HG03196 (cell line): Measurements from ENCODE around the gene RNU1-4.
"Not testable (repeated sequence)": the region's sequence is repeated elsewhere in the genome, so short reads cannot be mapped to it uniquely, and the experiment has no call there.

Source experiments
- ATAC-seq: cut with Tn5 transposase; IDR thresholded peaks from one replicate; pipeline ENCODE4 v1.9.1; 2021; ENCODE audit not compliant: unreplicated experiment

The RNU1-4 gene

DNA sequence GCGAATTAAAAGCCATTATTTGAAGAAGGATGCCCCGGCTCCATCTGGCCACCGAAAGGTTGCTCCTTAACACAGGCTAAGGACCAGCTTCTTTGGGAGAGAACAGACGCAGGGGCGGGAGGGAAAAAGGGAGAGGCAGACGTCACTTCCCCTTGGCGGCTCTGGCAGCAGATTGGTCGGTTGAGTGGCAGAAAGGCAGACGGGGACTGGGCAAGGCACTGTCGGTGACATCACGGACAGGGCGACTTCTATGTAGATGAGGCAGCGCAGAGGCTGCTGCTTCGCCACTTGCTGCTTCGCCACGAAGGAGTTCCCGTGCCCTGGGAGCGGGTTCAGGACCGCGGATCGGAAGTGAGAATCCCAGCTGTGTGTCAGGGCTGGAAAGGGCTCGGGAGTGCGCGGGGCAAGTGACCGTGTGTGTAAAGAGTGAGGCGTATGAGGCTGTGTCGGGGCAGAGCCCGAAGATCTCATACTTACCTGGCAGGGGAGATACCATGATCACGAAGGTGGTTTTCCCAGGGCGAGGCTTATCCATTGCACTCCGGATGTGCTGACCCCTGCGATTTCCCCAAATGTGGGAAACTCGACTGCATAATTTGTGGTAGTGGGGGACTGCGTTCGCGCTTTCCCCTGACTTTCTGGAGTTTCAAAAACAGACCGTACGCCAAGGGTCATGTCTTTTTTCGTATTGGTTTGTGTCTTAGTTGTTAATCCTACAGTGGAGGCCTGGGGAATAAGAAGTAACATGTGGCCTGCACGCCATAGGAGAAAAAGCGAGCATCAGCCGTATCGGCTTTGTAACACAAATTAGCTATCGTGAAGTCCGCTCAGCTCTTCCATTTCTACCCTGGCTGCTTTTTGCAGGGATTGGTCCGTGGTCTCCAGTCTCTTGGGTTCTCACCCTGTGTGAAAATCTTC lies at the start of gene RNU1-4:
Gene RNU1-4, plus strand, starts transcription at position 470 of the 918 bp plus-strand sequence.
- peak; percentile 100 for ATAC-seq

DNA sequence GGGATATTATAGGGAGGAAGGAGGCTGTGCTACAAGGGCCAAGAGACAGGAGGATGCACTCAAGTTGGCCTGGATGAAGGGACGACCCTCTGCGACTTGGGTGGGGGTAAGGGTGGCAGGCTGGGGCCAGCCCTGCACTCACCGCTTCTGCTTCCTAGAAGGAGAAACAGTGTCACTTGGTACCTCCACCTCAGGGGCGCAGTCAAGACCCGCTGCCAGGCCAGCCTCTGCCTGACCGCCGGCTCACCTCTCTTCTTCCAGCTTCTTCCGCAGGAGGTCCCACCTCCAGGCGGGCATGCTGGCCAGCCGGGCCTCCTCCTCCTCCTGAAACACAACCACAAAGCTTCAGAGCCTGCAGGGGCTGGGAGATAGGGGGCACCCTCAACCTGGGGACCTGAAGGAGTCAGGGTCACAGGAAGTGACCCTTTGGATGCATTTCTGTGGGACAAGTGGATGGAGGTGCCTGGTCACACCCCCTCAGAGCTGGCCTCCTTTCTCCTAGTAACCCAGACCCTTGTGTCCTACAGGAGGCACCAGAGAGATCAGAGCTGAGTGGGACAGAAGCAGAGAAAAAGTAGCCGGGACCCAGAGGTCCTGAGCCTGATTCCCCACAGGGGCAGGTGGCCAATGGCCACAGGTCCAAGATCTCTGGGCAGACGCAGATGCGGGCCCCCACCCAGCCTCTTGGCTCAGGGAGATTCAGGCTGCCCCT lies 49.2 kb upstream of the RNU1-4 start:
- ATAC-seq: not testable (repeated sequence)

DNA sequence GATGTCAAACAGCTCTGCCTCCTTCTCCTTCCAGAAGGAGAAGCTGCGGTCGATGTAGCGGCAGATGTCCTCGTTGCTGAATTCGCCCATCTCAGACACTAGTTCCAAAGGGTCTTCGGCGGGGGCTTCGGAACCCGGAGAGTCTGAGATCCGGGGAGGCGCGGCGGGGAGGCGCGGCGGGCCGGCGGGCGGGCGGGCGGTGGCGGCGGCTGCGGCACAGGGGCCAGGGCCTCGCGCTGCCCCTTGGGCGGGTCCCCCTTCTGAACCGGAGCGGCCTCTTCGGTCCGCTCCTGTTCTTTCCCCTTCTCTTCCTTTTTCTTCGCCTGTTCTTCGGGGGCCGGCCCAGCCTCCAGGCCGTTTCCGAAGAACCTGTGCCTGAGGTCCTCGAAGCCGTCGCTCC lies 48.0 kb upstream of the RNU1-4 start:
- ATAC-seq: not testable (repeated sequence)

DNA sequence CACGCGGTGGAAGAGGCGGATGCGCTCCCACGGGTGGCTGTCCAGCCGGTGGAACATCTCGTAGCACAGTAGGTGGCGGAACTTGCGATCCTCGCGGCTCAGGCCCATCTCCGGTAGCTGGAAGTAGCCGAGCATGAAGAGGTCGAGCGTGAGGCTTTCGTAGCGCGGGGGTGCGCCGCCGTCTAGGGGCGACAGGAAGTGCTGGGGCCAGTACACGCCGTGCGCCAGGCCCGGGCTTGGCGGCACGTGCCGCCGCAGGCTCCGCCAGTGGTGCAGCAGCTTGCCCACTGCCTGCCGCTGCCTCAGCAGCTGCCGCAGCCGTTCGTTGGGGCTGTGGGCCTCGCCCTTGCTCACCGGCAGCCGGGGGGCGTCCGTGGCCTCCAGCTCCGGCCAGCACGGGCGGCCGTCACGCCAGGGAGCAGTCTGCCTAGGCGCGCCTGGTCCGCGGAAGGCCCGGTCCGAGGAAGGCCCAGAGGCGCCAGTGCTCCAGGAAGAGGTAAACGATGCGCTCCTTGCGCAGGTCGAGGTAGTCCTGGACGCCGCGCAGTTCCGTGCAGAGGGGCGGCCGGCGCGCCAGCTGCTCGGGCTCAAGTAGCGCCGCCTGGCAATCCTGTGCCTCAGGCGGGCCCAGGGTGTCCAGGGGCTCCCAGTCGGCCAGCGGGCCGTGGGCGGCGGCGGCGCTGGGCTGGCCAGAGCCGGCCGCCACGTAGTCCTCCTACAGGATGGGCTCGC lies 47.4 kb upstream of the RNU1-4 start:
- ATAC-seq: not testable (repeated sequence)

DNA sequence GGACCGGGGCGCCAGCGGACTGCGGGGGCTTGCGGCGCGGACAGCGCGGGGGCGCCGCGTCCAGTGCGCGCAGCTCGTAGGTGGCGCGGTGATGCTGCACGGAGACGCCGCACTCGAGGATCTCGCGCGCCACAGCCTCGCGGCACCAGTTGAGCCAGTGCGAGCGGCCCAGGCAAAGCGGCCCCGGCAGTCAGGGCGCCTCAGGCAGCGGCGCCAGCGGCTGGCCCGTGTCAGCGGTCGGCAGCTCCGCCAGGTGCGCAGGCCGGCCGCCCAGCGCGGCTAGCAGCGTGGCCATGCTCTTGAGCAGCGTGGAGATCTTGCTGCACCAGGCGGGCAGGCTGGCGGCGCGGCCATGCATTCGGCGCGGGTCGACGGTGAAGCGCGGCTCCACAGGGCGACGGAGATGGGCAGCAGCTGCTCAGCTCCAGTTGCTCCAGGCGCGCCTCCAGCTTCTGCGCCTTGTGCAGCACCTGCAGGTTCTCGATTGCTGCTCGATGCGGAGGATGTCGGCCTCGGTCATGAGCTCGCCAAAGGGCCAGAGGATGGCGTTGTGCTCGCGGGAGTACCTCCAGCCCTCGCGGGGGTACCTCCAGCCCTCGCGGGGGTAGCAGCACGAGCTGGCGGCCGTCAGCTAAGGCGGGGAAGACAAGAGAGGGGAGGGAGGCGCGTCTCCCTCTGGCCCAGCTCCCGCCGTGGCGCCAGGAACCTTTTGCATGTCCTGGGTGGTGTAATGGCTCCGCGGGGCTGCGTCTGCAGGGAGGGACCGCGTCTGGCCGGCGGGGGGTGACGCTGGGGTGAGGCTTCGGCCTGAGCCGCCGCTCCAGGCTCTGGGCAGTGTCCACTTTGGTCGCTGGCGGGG lies 46.6 kb upstream of the RNU1-4 start:
- not testable (repeated sequence) for ATAC-seq

DNA sequence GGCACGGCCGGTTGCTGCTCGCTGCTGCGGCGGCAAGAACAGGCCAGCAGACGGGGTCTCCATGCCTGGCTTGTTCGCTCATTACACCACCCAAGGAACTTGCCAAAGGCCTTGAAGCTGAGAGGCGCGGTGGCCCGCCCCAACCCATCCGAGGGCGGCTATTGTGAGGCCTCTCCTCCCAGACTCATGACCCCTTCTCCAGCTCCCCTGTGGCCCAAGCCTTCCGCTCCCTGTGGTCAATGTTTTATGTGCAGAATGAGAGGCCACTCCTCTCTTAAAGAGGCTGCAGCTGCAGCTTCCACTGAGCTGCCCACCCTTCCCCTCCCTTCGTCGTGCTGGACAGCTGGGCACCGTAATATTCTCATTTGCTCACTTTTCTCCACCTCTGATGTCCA lies 46.0 kb upstream of the RNU1-4 start:
- ATAC-seq: not testable (repeated sequence)

DNA sequence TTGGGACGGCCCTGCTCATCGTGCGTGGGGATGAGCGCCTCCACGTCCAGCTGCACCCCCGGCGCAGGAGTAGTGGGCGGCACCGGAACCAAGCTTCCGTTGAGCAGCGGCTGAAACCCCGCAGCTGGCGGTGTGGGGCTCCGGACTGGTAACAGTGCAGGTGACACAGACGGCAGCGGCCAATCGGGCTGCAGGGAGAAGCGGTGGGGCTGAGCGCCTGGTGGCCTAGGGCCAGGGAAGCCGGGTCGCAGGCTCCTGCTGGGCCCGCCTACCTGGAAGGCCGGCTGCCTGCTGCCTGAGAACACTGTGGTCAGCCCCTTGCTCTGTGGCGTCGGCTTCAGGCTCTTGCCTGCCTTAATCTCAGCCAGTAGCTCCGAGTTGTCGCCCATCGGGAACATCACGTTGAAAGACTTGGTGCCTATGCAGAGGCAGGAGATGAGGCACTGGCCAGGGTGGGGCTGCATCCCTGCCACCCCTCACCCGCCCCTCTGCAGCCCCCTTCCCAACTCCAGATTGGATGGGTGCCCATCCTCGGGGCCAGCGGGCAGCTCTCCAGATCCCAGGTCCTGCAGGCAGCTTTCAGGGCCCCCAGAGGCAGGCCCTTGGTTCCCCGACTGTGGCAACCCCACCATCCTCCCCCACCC lies 43.7 kb upstream of the RNU1-4 start:
- ATAC-seq: not testable (repeated sequence)

DNA sequence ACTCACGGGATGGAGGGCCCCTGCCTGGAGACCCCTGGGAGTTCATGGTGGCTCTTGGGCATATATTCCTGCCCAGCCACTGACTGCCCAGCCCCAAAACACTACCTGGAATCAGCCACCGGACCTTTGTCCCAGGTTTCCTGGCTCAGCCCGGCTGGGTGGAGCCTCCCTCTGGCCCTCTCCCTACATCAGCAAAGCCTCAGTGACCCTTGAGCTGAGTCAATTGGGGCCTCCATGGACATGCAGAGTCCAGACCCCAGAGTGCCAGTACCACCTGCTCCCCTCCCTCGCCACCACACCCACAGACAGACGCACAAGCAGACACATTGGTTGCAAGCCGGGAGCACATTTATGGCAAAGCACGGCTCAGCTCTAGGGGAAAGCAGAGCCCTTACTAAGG lies 43.2 kb upstream of the RNU1-4 start:
- not testable (repeated sequence) for ATAC-seq

DNA sequence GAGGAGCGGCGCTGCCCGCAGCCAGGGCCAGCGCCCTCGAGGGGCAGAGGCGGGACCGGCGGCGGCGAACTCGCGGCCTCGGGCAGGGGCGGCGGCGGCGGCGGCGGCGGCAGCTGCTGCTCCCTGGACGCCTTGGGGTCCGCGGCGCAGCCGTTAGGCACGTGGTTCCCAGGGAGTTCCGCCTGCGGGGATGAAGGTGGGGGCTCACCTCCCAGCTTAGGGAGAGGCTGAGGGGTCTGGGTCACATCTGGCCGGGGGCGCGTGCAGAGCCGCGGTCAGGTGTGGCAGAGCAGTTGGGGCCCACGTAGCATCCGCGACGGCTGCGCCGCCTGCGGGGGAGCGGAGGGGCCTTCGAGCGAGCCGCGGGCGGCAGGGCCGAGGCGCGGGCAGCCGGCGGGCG lies 40.9 kb upstream of the RNU1-4 start:
- not testable (repeated sequence) for ATAC-seq

DNA sequence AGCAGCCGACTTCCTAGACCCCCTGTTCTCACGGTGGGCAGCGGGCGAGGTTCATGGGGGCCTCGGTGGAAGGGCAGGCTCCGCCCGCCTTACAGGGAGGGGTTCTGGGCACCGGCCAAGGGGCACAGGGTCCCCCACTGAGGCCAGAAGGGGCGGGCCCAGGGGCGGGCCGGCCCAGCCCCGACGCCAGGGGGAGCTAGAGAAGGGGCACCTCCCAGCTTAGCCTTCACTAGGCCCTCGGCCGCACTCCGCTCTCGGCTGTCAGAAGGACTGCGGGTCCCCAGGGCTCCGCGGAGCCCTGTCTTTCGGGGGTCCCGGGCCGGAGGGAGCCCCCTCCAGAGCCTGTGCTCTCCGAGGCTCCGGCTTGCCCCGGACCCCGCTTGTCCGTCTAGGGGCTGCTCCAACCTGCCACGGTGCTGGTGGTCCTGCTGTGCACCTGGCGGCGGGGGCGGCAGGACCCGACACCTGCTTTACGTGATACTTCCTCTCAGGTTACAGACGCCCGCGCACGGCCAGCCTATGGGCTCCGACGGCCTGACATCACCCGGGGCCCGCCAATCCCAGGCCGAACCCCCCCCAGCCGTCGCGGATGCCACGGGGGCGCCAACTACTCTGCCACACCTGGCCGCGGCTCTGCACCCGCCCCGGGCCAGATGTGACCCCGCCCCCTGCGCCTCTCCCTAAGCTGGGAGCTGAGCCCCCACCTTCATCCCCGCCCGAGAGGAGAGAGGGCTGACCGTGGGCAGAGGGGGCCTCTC lies 40.0 kb upstream of the RNU1-4 start:
- ATAC-seq: not testable (repeated sequence)

DNA sequence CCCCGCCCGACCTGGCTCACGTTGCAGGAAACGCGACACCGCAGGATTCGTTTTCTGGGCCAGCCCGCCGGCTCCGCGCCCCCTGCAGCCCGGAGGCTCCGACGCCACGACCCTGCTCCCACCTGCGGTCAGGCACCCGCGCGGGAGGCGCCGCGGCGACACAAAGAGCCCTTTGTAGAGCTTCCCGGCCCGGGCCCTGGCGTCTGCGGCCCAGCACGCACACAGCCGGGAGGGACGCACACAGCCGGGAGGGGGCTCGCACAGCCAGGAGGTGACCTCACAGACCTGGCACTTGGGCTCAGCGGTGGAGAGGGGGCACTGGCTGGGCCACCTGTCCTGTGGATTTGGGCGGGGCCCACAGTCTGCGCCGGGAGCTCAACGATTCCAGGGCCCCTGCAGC lies 39.1 kb upstream of the RNU1-4 start:
- ATAC-seq: not testable (repeated sequence)

DNA sequence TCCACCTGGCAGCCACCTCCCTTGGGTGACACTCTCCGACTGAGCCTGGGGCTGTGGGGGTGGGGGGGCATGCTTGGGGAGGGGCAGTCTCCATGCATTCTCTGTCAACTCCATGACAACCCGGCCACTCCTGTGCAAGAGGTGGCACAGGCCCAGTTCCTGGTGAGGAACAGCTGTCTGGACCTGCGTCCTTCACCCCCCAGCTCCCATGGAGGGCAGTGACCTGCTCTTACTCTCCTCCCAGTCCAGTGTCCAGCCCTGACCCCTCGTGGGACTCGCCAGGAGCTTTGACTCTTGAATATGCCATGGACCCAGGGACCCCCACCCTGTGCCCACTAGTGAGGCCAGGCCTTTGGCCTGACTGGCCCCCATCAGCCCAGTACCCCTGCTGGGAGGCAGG lies 38.0 kb upstream of the RNU1-4 start:
- ATAC-seq: not testable (repeated sequence)

DNA sequence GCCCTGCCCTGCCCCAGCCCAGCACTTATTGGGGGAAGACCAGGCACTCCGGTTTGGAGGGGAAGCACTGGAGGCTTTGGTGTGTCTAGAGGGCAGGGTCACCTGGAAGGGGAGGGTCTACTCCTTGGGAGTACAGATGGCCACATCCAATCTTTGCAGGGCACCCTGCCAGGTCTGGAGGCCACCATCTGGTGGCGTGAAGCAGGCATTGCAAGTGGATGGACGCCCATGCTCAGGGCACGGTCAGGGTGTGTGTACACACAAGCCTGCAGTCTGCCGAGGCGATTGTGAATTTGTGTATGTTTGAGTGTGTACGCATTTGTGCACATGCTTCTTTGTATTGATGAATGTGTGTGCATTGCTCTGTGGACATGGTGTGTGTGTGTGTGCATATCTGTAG lies 37.2 kb upstream of the RNU1-4 start:
- ATAC-seq: not testable (repeated sequence)

DNA sequence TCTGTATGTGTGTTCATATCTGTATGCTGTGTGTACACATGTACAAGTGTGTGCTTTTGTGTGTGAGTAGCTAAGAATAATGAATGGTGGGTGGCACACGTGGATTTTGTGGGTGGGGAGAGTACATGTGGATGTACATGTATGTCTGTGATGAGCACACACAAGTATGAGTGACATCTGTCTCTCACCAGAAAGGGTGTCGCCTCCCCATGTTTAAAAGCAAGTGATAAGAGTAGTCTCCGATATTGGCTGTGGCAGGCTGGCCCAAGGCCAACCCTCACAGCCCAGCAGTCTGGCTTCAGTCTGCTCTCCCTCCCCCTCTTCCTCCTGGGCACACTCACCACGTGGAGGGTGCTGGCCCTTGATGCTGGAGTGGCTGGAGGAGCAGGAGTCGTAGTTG lies 36.7 kb upstream of the RNU1-4 start:
- ATAC-seq: not testable (repeated sequence)

DNA sequence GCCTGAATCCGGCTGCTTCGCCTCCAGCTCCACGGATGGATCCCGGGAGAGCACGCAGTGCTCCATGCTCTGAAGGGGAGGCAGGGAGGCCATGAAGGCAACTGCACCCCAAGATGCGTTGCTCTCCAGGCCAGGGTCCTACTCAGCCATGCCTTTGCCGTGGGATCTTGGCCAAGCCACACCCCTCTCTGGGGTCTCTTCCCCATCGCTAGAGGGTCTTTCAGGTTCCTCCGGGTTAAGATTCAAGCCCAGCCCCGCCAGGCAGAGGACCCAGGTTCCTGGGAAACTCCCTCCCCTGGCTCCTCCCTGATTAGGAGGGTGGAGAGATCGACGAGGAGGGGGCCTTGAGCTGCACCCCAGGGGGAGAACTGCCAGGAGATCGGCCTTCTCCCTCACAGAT lies 36.2 kb upstream of the RNU1-4 start:
- ATAC-seq: not testable (repeated sequence)

DNA sequence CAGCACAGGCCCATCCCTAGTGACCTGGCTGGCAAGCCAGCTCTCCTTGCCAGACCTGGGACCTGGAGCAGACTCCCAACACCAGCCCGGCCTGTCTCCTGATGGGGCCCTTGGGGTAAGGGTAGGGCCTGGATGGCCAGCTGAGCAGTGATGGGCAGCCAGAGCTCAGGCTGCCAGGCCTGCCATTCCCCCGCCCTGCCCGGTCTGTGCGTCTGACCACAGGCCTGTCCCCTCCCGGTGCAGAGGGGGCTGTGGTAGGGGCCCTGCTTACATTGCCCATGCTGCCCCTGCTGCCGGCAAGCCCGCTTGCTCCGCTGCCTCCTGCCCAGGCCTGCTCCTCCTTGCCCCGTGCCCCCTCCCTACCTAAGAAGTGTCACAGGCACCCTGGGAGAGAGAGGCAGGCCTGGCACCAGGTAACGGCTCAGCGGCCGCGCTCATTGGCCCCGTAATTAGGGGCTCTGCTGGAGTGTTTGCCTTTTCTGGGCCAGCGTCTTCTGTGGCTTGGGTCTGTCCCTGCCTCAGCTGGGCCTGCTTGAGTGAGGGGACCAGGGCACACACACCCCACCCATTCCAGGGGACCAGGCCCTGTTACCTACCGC lies 35.7 kb upstream of the RNU1-4 start:
- ATAC-seq: not testable (repeated sequence)

DNA sequence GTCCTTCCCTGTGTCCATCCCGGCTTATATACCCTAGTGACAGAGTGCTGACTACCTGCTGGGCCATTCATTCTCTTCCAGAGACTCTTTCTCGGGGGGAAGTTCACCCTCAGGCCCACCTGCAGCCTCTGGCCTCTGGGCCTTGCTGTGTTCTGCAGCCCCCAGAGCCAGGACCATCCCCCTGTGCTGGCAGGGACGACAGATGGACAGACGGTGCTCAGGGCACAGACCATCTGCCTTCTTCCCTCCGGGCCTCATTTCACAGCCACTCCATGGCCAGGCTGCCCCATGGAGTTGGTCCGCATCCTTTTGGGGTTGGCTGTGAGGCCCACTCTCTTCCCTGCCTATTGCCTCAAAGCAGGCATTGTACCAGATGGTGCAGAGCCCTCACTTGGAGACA lies 34.0 kb upstream of the RNU1-4 start:
- ATAC-seq: not testable (repeated sequence)
